OCI-LY7 (cell line): ENCODE results near the gene USP4. TPM values are rescaled to one million over a fixed set of nuclear protein-coding genes. Genes with fewer than 3 reads are reported as not detected.
A peak's percentile ranks its signal among the peaks of the same experiment; 100 is the strongest.

Experiments used
- BruUV-seq: library from RNA; stranded (reverse); fragments of 400-500 nt; replicated peaks from 2 replicates; lab custom pipeline; 2021; lab: Mats Ljungman, UMichigan
- CTCF ChIA-PET: fragments of 300-600 bp; sonication (Branson Sonifier 250); formaldehyde crosslinking; loops from one replicate; lab custom pipeline; 2022; ENCODE audit warnings: antibody characterized with exemption; ENCODE audit not compliant: unreplicated experiment; lab: Charles Lee
- POLR2A ChIA-PET: fragments of 300-600 bp; sonication (Branson Sonifier 250); formaldehyde crosslinking; loops from one replicate; lab custom pipeline; 2022; ENCODE audit warnings: antibody characterized with exemption; lab: Charles Lee
- DNase-seq: peaks from one replicate; pipeline ENCODE4 v3.0.0-alpha.2; 2015; ENCODE audit warnings: low spot score
- H2AFZ ChIP-seq: fragments of 200-600 bp; sonication (generic), shearing (Covaris generic); 2 replicates; pipeline ENCODE4 v1.6.1; 2014; ENCODE audit warnings: mild to moderate bottlenecking, antibody characterized with exemption, low read length, moderate library complexity
- H3K27ac ChIP-seq: fragments of 200-600 bp; sonication (generic); 2 replicates; pipeline ENCODE4 v1.5.1; 2014; ENCODE audit warnings: mixed run types, low read depth, mild to moderate bottlenecking, moderate library complexity, low read length, inconsistent platforms; ENCODE audit not compliant: poor library complexity, severe bottlenecking
- H3K36me3 ChIP-seq: fragments of 200-600 bp; sonication (generic); 2 replicates; pipeline ENCODE4 v1.6.1; 2014; ENCODE audit warnings: mild to moderate bottlenecking, antibody characterized with exemption, low read length, moderate library complexity, mixed read lengths; ENCODE audit not compliant: insufficient read depth
- H3K4me1 ChIP-seq: fragments of 200-600 bp; sonication (generic); 2 replicates; pipeline ENCODE4 v1.5.1; 2014; ENCODE audit warnings: mild to moderate bottlenecking, low read length; ENCODE audit not compliant: insufficient read depth, poor library complexity, severe bottlenecking
- H3K4me2 ChIP-seq: fragments of 200-600 bp; sonication (generic); 2 replicates; pipeline ENCODE4 v1.6.1; 2014; ENCODE audit warnings: mild to moderate bottlenecking, low read length
- H3K4me3 ChIP-seq: fragments of 200-600 bp; sonication (generic); 2 replicates; pipeline ENCODE4 v1.5.1; 2014; ENCODE audit warnings: mild to moderate bottlenecking, low read depth, low read length; ENCODE audit not compliant: poor library complexity, severe bottlenecking
- H3K79me2 ChIP-seq: fragments of 200-600 bp; sonication (generic); 2 replicates; pipeline ENCODE4 v1.6.1; 2016; ENCODE audit warnings: low read depth, mild to moderate bottlenecking, low read length, moderate library complexity, mixed read lengths; ENCODE audit not compliant: insufficient read depth
- H3K9me2 ChIP-seq: fragments of 200-600 bp; sonication (generic); 2 replicates; pipeline ENCODE4 v1.6.1; 2016; ENCODE audit warnings: mild to moderate bottlenecking, low read length, mixed read lengths; ENCODE audit not compliant: insufficient read depth
- H3K9me3 ChIP-seq: fragments of 200-600 bp; sonication (generic); 2 replicates; pipeline ENCODE4 v1.6.1; 2014; ENCODE audit warnings: mild to moderate bottlenecking, mixed run types, low read length, mixed read lengths
- H4K20me1 ChIP-seq: fragments of 200-600 bp; sonication (generic); 2 replicates; pipeline ENCODE4 v1.6.1; 2014; ENCODE audit warnings: mild to moderate bottlenecking, antibody characterized with exemption, low read length, moderate library complexity, mixed read lengths; ENCODE audit not compliant: insufficient read depth
- CTCF ChIP-seq: fragments of 200-600 bp; sonication (generic); conservative IDR thresholded peaks from 2 replicates; pipeline ENCODE4 v1.5.1; 2014; ENCODE audit warnings: mild to moderate bottlenecking, antibody characterized with exemption, low read length, moderate library complexity, mixed read lengths
- EZH2phosphoT487 ChIP-seq: fragments of 200-600 bp; sonication (generic); IDR thresholded peaks from 2 replicates; pipeline ENCODE4 v1.6.1; 2018; ENCODE audit warnings: low read depth, borderline replicate concordance, mild to moderate bottlenecking, mixed run types, antibody characterized with exemption, low read length, moderate library complexity, mixed read lengths
- intact Hi-C: fragments of 100-400 bp; cut with micrococcal nuclease; formaldehyde crosslinking; loops from one replicate; pipeline ENCODE4 v1.10.0; 2022; ENCODE audit not compliant: unreplicated experiment
- total RNA-seq, 2 experiments: library from RNA; depleted of rRNA in 1 of 2; stranded (reverse); fragments of >200 nt in 1 of 2; shearing (Covaris generic) in 1 of 2; gene quantifications; 2 replicates each; pipeline ENCODE4 v1.2.3, GENCODE V29; 2014 to 2022

Gene USP4
- total RNA-seq, 2 experiments from 2014 or later, result 28.6 to 74.6 TPM

- POLR2A ChIA-PET, result interaction anchor here (0.6 to 1.1 kb wide), 4 partner anchors 23 to 184 kb away, joined by 3 to 9 read pairs (median 4); partner anchors contain the start of genes RHOA and TCTA
These were observed 48.5 kb upstream of the USP4 start for GRCh38 chr3:49388289-49388820.

GRCh38 chr3:49387721-49388120 lies 47.9 kb upstream of the USP4 start:
- Histone ChIP-seq H3K36me3 (peaks cover 64% of the 10 kb centered on the region), H3K4me3 (no peak overlapping the region), H2AFZ (no peak overlapping the region), H4K20me1 (peaks cover 16% of the 10 kb centered on the region), H3K79me2 (peaks cover 99% of the 10 kb centered on the region), H3K9me3 (no peaks in the 10 kb centered on the region), H3K4me1 (peaks cover 26% of the 10 kb centered on the region), H3K9me2 (no peaks in the 10 kb centered on the region), H3K27ac (no peak overlapping the region), H3K4me2 (no peak overlapping the region)
- intact Hi-C loops, result no loop called here
- ChIA-PET POLR2A (interaction anchor here (0.6 kb wide), 1 partner anchor 31 kb away, joined by 9 read pairs; no protein-coding TSS in a partner anchor), CTCF (no interaction called here)
- BruUV-seq, result no TSS peak
- DNase-seq, result no peak
- TF ChIP-seq EZH2phosphoT487 (no peak), CTCF (no peak)

More at GRCh38 chr3:49388289-49388820, 48.5 kb upstream of the USP4 start:
- BruUV-seq, result no TSS peak
- no peaks in the 10 kb centered on the region for H3K9me3 ChIP-seq
- peaks cover 26% of the 10 kb centered on the region for H3K4me1 ChIP-seq
- H2AFZ ChIP-seq, result no peak overlapping the region
- intact Hi-C loops, result no loop called here
- peaks cover 64% of the 10 kb centered on the region for H3K36me3 ChIP-seq
- H3K4me2 ChIP-seq, result no peak overlapping the region
- H3K79me2 ChIP-seq, result peaks cover 99% of the 10 kb centered on the region
- TF ChIP-seq CTCF, result no peak
- no peak for TF ChIP-seq EZH2phosphoT487
- no peak for DNase-seq
- CTCF ChIA-PET, result no interaction called here
- H3K27ac ChIP-seq, result no peak overlapping the region
- peaks cover 18% of the 10 kb centered on the region for H4K20me1 ChIP-seq
- no peaks in the 10 kb centered on the region for H3K9me2 ChIP-seq
- H3K4me3 ChIP-seq, result no peak overlapping the region

- no peak overlapping the region for H3K4me3 ChIP-seq
- H4K20me1 ChIP-seq, result peaks cover 12% of the 10 kb centered on the region; the same call in 1 of the 2 replicates
- DNase-seq, result no peak
- H3K79me2 ChIP-seq, result peaks cover 99% of the 10 kb centered on the region
- peaks cover 26% of the 10 kb centered on the region for H3K4me1 ChIP-seq
- POLR2A ChIA-PET, result interaction anchor here (0.6 kb wide), 1 partner anchor 43 kb away, joined by 3 read pairs; the partner anchor contains the start of gene NICN1
- peaks cover 62% of the 10 kb centered on the region for H3K36me3 ChIP-seq
- H3K27ac ChIP-seq, result no peak overlapping the region
- intact Hi-C loops, result no loop called here
- H3K4me2 ChIP-seq, result peak overlapping the region; percentile 7; the same call in 1 of the 2 replicates
- no peak overlapping the region for H2AFZ ChIP-seq
- BruUV-seq, result no TSS peak
- H3K9me2 ChIP-seq, result no peaks in the 10 kb centered on the region
- no peak for TF ChIP-seq CTCF
- TF ChIP-seq EZH2phosphoT487, result no peak
- no peaks in the 10 kb centered on the region for H3K9me3 ChIP-seq
- CTCF ChIA-PET, result no interaction called here
These were observed 46.4 kb upstream of the USP4 start for GRCh38 chr3:49386056-49386756.
